ENCODE results near the gene IGDCC3.
"Not testable (repeated sequence)": the region's sequence is repeated elsewhere in the genome, so short reads cannot be mapped to it uniquely, and the experiment has no call there.

IGDCC3 gene

GRCh38 chr15:65405791-65406423 is 28.1 kb upstream of the IGDCC3 start:
- DNase-seq: no peak

GRCh38 chr15:65404186-65404872 is 26.5 kb upstream of the IGDCC3 start:
- no peak for DNase-seq

- DNase-seq: no peak
These were observed 25.2 kb upstream of the IGDCC3 start for GRCh38 chr15:65402961-65403360.

- no peak for DNase-seq
These were observed 23.9 kb upstream of the IGDCC3 start for GRCh38 chr15:65401611-65402240.

- peak; percentile 95 for DNase-seq
These were observed 23.2 kb upstream of the IGDCC3 start for GRCh38 chr15:65400760-65401610.

- no peak for DNase-seq
These were observed 22.2 kb upstream of the IGDCC3 start for GRCh38 chr15:65399997-65400396.

GRCh38 chr15:65399001-65399706 is 21.4 kb upstream of the IGDCC3 start:
- no peak for DNase-seq

GRCh38 chr15:65398486-65398885 is 20.7 kb upstream of the IGDCC3 start:
- not testable (repeated sequence) for DNase-seq

- no peak for DNase-seq
These were observed 19.1 kb upstream of the IGDCC3 start for GRCh38 chr15:65396965-65397317.

GRCh38 chr15:65396283-65396964 is 18.6 kb upstream of the IGDCC3 start:
- no peak for DNase-seq

GRCh38 chr15:65395567-65396202 is 17.9 kb upstream of the IGDCC3 start:
- no peak for DNase-seq

GRCh38 chr15:65394936-65395335 is 17.1 kb upstream of the IGDCC3 start:
- no peak for DNase-seq

- DNase-seq: no peak
These were observed 16.5 kb upstream of the IGDCC3 start for GRCh38 chr15:65394280-65394789.

- no peak for DNase-seq
These were observed 15.8 kb upstream of the IGDCC3 start for GRCh38 chr15:65393557-65393956.

GRCh38 chr15:65393091-65393490 is 15.3 kb upstream of the IGDCC3 start:
- DNase-seq: no peak

- DNase-seq: no peak
These were observed 14.6 kb upstream of the IGDCC3 start for GRCh38 chr15:65392368-65392767.

- no peak for DNase-seq
These were observed 13.9 kb upstream of the IGDCC3 start for GRCh38 chr15:65391732-65392131.

GRCh38 chr15:65390447-65390846 is 12.6 kb upstream of the IGDCC3 start:
- no peak for DNase-seq

GRCh38 chr15:65389226-65389625 is 11.4 kb upstream of the IGDCC3 start:
- no peak for DNase-seq

- DNase-seq: no peak
These were observed 10.7 kb upstream of the IGDCC3 start for GRCh38 chr15:65388306-65389080.

- DNase-seq: no peak
These were observed 9.1 kb upstream of the IGDCC3 start for GRCh38 chr15:65386886-65387285.
